HG03442 (cell line): ENCODE data around the gene CCDC136.

Source experiments
- ATAC-seq: cut with Tn5 transposase; IDR thresholded peaks from one replicate; pipeline ENCODE4 v1.9.1; 2021; ENCODE audit warnings: mild to moderate bottlenecking, moderate library complexity; ENCODE audit not compliant: unreplicated experiment

Gene CCDC136

DNA sequence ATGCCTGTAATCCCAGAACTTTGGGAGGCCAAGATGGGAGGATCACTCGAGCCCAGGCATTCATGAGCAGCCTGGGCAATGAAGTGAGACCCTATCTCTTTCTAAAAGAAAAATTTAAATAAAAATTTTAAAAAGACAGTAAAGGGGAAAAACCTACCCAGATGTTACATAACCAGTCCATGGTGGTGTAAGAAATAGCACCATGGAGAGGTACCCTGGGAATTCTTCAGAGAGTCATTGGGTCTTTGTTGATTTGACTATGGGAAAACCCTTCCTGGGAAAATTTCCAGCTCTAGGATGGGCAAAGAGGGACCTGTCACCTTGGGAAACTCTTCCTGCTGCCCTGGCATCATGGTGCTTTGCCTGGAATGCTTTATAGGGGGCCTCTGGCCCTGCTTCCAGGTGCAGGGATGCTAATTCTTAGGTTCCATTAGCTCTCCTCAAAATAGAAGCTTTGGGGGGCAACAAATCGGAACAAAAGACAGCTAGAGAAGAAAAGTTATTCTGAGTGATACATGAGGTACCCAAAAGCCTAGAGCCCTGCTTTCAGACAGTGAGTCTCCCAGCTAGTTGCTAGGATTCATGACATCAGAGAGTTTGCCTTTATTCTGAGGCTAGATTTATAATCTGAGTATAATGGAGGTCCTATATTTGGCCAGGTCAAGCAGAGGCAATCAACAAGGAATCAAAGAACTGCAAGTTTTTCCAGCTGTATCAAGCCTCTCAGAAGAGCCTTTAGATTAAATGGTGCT lies 10.1 kb downstream of the CCDC136 start:
- no peak for ATAC-seq

DNA sequence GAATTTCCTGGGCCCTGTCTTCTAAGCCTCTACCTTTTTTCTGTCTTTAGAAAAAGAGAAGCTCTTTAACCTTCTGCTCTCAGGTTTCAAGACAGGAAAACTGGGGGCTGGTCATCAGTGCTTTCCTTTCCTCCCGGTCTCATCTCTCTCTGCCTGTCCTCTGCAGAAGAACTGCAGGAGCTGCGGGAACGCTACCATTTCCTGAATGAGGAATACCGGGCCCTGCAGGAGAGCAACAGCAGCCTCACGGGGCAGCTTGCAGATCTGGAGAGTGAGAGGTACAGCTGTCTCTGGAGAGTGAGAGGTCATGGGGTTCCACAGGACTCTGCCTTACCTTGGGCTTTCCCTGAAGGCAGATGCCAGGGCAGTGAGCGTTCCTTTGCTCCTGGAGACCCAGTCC lies 12.7 kb downstream of the CCDC136 start:
- ATAC-seq, result no peak

DNA sequence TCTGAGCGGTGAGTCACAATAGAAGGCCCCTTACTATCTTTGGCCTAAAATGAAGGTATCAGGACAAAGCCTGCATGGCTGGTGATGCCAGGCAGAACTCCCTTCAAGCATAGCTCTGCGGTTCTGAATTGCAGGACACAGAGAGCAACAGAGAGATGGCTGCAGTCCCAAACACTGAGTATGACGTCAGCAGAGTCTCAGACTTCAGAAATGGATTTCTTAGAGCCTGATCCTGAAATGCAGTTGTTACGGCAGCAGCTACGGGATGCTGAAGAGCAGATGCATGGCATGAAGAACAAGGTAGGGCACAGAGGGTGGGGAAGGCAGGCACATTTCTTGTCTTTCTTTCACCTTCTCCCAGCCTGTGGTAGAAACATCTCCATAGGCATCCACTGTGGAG lies 13.5 kb downstream of the CCDC136 start:
- ATAC-seq, result no peak

DNA sequence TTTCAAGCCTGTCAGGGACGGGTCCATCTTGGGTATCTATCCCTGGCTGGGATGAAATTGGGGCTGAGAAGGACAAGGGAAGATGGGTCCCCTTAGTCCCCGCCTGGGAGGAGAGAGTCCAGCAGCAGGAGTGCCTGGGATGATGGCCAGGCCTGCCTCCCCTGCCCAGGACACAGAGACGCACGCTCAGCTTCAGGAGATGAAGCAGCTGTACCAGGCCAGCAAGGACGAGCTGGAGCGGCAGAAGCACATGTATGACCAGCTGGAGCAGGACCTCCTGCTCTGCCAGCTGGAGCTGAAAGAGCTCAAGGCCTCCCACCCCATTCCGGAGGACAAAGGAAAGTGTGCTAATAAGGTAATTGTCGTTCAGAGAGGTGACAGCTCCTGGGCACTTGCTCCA lies 15.4 kb downstream of the CCDC136 start:
- ATAC-seq, result no peak

DNA sequence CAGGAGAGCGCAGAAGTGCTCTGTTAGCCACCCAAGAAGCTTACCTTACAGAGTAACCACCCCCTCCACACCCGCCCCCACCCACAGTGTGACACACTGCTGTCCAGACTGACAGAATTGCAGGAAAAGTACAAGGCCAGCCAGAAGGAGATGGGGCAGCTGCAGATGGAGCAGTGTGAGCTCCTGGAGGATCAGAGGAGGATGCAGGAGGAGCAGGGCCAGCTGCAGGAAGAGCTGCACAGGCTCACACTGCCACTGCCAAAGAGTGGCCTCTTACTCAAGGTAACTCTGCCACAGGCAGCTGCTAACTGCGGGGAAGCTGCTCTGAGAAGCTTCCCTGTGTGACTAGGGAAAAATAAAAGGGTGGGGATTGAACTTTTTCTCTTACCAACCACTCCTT lies 17.6 kb downstream of the CCDC136 start:
- no peak for ATAC-seq

DNA sequence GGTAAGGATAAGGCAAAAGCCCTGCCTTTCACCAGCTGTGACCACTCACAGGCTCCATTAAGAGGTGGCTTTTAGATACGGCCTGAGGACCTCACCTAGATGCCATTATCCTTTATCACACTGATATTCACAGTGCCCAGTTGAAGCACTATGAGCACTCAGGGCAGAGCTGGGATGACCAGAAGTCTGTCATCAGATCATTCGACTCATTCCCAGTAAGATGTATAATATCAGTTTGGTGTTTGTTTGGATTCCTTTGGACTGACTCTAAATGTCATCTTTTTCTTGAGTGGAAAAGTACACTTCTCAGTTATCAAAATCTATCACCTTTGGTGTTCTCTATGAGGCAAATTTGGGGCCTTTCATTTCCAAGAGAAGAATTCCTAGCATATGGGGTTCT lies 18.7 kb downstream of the CCDC136 start:
- ATAC-seq, result no peak

DNA sequence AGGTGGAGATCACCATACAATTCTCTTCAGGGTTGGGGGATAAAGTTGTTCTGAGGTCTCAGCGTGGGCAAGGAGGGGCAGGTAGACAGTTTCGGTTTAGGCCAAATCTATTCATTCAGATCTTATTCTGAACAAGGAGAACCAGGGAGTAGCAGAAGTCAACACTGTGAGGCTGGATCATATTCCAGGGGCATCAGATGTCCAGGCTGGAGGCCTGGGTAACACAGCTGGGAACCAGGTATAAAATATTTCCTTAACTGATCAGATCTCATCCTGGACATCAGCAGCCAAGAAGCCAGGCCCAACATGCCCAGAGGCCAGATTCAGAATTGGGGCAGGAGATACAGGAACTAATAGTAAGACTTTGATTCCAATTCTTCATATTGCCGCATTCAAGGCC lies 19.2 kb downstream of the CCDC136 start:
- no peak for ATAC-seq

DNA sequence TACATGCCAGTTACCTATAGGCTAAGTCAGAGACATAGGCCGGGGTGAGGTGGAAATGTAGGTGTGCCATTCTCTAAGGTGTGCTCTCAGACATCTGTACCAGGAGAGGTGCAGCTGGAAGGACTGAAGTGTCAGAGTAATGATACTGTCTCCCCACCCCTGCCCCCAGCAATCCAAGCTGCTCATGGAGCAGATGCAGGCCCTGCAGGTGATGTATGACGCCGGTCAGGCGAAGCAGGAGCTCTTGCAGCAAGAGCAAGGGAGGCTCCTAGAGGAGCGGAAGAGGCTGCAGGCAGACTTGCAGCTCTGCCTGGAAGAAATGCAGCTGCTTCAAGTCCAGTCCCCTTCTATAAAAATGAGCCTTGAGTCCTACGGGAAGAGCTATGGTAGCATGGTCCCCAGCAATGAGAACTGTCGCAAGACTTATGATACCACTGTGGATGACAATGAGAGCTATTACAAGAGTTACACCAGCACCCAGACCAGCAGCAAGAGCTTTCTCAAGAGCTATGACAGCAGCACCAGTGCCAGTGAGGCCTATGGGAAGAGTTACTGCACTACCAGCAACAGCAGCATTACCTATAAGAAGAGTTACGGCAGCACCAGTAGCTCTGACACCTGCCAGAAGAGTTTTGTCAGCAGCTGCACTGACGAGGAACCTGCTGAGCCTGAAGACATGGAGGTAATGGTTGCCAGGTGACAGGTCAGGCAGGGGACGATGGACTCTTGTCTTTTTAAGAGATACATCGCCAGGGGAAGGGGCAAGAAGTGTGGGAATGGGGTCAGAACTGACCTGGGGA lies 20.1 kb downstream of the CCDC136 start:
- ATAC-seq, result no peak

DNA sequence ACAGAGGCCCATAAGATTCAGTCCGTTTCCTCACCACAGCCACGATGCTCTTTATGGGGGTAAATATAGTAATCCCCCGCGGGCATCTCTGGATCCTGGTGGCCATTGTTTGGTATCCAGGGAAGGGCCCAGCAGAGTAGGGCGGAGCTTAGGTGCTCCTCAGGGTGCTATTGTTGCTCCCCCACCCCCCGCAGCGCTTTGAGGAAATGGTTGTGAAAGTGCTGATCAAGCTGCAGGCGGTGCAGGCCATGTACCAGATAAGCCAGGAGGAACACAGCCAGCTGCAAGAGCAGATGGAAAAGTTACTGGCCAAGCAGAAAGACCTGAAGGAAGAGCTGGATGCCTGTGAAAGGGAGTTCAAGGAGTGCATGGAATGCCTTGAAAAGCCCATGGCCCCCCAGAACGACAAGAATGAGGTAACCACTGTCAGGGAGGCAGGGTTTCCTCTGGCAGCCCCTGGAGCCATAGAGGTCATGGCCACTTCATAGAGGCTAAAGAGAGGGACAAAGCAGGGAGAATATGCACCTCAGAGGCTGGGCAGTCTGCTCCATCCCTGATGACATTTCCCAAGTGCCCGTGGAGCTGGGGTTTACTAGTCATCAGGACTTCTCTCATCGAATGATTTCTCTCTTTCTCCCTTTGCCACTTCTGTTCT lies 20.9 kb downstream of the CCDC136 start:
- ATAC-seq, result no peak

DNA sequence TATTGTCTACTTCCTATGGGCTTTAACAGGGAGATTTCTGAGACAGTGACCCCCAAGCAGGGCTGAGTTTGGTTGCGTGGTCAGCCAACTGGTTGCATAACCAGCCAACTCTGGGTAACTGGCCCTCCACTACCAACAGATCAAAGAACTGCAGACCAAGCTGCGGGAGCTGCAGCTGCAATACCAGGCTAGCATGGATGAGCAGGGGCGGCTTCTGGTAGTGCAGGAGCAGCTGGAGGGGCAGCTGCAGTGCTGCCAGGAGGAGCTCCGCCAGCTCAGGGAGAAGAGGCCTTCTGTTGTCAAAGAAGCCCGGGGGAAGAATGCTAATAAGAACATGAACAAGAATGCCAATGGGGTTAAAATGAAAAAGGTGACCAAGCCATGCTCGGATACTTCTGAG lies 22.7 kb downstream of the CCDC136 start:
- no peak for ATAC-seq

DNA sequence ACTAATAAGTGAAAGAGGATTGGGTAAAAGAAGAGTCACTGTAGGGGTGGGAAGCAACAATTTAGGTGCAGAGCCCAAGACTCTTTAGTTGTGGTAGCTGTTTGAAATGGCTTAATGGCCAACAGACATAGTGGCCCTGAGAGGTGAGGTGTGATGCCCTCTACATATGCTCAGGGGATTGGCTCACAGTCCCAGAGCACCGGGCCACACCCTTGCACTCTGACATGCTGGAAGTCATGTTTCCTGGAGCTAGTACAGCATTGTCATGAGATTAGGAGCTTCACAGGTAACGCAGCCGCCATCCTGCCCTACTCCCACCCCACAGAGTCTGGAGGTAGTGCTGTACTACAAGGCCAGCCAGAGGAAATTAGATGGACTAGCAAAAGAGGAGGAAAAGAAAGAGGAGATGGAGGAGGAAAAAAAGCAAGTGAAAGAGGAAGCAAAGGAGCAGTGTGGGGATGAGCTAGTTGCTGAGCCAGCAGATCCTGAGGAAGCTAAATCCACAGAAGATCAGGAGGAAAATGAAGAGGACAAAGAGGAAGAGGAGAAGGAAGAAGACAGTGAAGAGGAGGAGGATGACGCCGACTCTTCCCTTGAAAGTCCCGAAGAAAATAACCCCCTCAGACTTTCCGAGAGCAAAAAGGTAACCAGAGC lies 23.6 kb downstream of the CCDC136 start:
- ATAC-seq, result no peak

DNA sequence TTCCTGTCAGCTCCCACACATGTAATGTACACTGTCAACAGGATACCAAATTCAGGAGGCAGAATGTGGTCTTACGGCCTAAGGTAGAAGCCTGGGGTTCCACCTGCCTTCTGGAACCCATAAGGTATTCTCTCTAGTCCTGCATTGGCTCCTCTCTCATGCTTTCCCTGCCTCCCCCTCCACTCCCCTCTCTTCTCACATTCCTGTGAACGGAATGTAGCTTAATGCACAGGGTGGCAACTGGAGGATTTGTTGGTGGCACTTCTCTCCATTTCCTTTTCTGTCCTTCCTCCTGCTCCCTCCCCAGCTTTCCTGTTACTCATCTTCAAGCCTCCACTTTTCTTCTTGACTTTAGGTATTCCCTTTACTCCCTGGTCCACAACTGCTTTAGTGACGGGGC lies 26.9 kb downstream of the CCDC136 start:
- ATAC-seq, result no peak

DNA sequence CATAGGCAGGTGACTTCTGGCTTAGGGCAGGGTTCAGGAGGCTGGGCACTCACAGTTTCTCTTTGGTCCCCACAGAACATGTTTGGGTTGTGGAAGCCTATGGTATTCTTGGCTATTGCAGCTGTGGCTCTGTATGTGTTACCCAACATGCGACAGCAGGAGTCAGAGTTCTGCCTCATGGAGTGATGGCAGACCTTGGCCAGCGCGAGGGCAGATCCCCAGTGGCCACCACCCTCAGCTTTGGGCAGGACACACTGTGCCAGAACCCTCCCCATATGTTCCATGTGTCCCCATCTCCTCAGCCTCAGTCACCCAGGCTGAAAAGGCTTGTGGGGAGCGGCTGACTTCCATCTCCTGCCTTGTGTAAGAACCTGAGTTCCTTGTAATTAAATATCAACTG lies 30.0 kb downstream of the CCDC136 start:
- ATAC-seq, result no peak

DNA sequence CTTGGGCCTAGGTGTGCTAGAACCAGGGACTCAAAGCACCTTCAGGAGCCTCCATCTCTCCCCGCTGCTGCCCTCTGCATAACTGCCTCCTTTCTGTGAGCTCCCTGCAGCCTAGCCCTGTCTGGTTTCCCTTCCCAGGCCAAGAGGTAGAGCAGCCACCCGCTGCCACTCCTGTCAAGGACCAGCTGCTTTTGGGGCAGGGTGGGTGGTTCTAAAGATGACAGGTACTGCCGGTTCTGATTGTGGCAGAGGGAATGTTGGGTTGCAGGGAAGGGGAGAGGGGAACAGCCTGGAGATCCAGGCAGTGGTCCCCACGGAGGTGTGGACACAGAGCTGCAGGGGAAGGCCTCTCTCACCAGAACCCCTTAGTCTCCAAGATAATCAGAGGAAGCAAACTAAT lies 34.7 kb downstream of the CCDC136 start:
- no peak for ATAC-seq

DNA sequence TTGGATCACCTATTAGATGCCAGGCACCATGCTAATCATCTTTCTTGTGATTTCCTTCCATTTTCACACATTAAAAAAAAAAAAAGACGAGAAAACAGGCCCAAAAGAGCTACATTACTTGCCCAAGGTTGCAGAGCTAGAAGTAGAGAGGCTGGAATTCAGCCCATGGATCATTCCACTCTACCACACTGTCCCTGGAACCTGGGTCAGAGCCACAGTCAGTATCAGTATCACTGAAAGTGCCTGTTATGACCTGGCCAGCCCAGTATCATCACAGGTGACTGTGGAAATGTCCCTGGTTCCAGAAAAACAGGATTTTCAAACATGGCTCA lies 35.1 kb downstream of the CCDC136 start:
- ATAC-seq, result no peak

DNA sequence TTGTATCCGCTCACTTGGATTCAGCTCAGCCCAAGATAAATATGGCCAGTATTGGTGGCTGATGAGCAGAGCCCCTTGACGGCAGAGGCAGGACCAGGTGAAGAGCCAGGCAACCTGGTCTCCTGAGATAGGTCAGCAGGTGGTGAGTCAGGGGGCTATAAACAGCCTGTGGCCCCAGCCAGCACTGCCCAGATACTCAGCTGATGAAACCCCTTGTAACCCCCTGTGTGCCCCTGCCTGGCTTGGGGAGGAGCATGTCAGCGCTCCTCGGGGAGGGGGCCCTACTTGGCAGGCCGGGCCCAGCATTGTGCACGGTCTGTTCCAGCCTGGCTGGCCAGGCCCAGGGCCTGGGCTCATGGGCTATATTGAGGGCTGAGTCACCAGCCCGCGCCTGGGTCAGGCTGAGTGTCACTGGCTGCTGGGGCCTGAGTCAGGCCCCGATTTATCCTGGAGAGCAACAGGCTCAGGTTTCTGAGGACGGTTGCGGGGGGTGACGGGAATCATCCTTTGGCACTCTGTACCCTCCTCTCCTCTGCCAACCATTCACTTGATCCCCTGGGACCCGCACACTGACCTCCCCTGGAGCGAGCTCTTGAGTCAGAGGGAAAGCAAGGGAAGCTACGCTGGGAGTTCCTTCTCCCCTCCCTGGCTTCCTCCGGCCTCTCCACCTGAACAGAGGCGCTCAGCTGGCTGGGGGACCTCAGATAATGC lies 35.6 kb downstream of the CCDC136 start:
- ATAC-seq, result no peak

DNA sequence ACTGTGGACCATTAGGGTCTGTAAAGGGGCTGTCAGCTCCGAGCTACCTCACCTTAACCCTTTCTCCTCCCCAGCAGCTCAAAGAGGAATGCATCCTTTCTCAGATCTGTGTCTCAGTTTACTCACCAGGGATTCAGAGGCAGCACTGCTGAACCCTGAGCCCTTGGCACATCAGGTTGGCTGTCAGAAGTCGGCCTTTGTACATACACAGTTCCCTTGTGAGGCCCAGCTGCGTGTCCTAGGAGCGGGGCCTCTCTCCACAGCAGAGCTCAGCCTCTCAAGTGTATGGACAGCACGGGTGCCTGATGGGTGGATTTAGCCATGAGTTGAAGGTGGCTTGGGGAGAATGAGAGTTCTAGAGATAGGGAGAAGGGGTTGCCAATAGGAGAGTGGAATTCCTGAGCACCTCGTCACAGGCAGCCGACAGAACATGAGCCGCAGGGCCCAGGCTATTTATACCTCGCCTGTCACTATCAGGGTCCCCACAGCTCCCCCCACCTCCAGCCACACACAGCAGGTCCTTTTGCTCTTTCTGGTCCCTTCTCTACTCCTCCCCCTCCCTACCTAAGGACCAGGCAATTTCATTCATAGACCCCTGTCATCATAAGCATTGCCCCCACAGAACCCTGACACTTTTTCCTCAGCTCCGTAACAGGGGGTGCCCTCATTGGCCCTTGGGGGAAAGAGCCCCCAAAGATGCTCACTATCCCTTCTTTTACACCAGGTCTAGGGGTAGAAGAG lies 36.4 kb downstream of the CCDC136 start:
- ATAC-seq, result no peak

DNA sequence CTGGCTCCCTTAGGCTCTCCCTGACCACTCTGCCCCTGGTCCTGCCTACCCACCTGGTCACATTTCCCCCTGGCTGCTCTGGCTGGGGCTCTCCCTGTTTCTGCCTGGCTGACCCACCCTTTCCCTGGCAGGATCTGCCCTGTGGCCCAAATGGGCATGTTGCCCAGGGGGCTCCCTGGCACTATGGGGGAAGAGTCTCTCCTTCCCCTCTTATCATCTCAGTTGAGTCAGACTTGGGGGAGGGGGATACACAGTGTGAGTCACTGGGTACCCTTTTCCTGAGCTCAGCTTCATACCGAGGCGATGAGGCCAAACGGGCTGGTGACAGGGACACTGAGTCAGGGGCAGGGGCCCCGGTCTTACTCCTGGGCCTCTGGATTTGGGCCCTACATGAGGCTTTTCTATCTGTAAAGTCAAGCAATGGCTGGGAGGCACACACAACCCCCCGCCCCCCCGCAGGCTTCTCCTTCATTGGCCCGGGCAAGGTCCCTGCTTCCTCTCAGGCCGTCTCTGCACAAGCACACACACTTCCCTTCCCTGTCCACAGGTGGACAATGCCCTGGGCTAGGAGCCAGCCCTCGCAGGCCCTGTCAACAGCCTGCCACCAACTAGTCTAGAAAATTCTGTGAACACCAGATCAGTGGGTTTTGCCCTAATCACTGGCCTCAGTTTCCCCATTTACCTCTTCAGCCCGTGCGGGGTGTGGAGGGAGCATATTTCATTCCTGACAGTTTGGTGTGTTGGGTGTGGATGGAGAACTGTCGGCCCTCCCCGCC lies 37.8 kb downstream of the CCDC136 start:
- ATAC-seq, result no peak
